Stimulated activated CD8-positive, alpha-beta memory T cell treated with anti-CD3 and anti-CD28 coated beads, Interleukin-15, amount 100 ng/mL, for 1 hour (primary cell): ENCODE data around the gene FBXW11.
"Not testable (repeated sequence)": the region's sequence is repeated elsewhere in the genome, so short reads cannot be mapped to it uniquely, and the experiment has no call there.

Source experiments
- DNase-seq: peaks from one replicate; pipeline ENCODE4 v3.0.0-alpha.2; 2020; ENCODE audit warnings: low read depth

FBXW11 gene

DNA sequence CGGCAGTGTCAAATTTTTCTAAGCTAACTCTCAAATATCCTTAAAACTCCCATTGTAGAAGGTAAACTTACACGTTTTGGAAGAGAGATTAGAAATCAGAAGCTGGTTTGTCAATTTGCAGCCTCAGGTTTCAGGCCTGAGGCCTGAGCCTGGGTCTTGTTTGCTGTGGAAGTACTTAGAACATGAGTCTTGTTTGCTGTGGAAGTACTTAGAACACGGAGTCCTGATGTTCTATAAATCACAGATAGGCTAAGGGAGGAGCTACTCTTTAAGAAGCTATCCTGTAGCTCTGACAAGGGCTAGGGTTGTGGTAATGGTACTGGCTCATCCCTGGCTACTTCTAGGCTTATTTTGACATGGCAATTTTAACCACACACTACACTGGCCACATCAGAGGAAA lies 97.8 kb downstream of the FBXW11 start:
- DNase-seq = no peak

DNA sequence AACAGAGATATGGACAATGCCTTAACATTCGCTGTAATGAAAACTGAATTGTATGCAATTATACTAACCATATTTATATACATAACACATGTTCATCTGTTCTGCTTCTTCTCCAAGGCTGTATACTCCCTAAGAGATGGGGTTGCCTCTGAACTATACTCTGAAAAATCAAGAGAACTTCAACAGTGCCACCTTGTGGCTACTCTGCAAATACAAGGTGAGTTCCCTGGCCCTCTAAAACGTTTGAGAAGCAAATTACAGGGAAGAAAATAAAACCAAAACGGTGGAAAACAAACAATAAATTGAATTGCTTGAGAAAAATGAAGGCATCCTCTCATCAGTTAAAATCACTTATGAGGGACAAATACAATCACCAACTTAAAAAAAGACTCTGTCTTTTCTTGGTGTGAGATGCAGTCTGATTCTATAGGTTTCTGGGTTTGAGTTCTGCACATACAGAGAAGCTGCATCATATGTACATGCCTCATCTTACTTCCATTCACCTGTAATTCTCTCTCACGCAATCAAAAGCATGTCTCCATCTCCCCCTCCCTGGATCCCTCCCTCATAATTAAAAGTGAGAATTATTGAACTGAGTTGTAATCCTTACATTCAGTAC lies 98.6 kb downstream of the FBXW11 start:
- peak; percentile 28 for DNase-seq

DNA sequence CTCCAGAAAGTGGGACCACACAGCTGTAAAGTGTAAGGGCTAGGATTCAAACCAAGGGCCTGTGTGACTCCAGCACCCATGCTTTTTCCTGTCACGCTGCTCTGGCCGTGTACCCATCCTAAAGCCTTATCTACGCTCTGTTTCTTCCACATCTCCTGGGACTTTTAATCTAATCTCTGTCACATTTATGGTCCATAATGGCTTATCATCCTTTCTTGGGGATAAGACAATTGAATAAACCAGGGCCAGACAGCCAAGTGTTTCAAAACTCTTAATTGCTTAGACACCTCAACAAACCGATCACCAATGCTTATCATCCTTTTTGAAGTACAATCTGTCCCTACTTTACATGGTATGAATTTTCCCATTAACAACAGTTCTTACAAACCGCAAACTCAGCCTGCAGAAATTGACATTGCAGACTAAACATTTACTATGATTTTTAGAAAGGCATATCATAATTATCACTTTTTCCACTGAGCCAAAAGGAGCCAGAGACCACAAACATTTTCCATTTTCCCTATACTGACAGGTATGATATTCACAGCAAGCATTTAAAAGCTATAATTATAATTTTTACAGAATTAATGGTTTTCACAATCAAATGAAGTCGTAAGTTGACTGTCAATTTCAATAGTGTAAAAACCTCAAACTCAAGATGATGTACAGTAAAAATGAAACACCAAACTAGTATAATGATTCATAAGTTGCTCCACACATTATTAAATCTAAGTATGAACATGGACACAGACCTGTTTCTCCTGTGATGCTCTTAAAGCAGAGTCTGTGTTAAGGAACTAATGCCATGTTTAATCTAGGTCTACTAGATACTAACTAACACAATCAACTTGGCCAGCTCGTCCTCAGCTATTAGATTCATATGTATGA lies 99.5 kb downstream of the FBXW11 start:
- no peak for DNase-seq

DNA sequence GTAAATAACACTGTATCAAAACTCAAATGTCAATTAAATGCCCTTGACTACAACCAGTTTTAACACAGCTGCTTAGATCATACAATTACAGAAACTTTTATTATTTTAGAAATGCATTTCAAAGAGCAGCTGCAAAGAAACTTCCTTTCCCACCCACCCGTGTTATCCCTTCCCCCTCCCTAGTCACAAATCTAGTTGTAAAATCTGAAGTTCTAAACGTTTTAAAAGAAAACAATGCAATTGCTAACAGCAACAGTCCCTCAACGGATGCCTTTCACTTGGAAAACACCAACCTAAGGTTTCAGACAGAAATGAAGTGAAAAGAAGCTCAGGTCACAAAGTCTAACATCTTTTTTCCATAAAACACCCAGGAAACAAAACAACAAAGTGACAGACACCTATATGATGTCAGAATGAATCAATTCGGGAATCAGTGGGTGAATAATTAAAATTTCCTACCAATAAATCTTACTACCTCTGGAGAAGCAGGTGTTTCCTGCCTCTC lies 100.3 kb downstream of the FBXW11 start:
- DNase-seq = no peak

GRCh38 chr5:171904886-171905285 lies 101.6 kb downstream of the FBXW11 start:
- DNase-seq = no peak

DNA sequence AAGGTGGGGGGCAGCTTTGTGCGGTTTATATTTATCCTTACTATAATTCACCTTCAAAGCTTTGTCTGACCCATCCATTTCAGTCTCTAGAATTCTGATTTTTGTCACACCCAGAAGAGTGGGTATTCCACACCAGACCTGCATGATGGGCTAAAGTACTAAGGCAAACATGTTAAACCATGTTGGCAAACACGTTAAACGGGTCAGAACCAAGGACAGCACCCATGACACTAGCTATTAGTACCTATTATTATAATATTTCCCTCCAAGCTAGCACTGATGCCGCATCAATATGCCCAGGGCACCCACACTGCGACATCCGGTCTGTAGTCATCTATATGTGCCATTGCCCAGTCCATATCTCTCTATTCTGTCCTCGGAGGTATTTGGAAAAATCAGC lies 104.7 kb downstream of the FBXW11 start:
- no peak for DNase-seq

DNA sequence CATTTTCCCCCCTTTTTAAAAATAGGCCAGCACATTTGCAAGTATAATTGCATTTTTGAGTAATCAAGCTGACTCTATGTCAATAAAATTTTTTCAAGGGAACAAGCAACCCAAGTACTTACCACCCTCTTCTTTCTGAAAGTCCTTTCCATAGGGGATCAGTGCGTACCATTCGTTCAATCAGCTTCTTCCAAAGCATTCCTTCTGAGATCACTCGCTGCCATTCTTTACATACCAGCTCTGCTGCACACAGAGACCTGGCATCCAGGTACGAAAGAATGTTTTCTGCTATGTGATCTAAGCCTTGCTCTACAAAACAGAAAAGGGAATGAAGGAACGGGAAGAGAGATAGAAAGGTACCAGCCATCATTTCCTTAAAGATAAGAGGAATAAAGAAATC lies 106.6 kb downstream of the FBXW11 start:
- DNase-seq = no peak

- DNase-seq = no peak
Observed at GRCh38 chr5:171898879-171899278, 107.6 kb downstream of the FBXW11 start.

DNA sequence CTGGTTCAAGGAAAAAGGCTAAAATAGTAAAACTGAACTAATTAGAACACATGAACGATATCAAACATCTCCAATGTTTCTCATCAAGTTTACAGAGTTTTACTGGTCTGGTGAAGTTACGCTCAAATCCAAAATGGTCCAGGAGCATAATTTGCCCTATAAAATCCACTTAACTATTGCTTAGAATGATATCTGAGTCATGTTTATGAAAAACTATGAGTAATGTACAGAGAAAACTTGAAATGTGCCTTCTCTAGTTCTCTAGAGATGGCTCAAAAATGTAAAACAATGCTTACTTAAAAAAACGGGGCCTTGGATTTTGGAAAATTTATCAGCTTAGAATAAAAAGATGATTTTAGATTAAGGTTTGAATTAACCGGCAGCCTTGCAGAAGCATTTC lies 108.1 kb downstream of the FBXW11 start:
- no peak for DNase-seq

GRCh38 chr5:171897231-171897630 lies 109.2 kb downstream of the FBXW11 start:
- DNase-seq = no peak

GRCh38 chr5:171895081-171895480 lies 111.4 kb downstream of the FBXW11 start:
- DNase-seq = no peak

- no peak for DNase-seq
Observed at GRCh38 chr5:171893290-171893886, 113.0 kb downstream of the FBXW11 start.

GRCh38 chr5:171891595-171891994 lies 114.8 kb downstream of the FBXW11 start:
- DNase-seq = no peak

DNA sequence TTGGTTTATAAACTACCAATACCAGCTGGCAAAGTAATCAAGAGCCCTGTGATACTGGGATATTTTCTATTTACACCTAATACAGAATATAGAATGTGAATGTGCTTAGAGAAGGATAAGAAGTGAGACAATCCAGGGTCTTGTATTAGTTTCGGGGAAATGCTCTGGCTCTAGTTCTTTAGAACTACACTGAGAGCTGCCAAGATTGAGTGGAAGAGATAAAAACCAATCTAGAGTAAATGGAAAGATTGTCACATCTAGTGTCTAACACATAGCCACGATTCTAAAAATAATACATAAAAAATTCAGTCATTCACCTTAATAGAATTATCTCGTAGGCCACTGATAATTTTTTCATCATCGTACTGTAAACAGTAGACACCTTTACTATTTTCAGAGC lies 115.3 kb downstream of the FBXW11 start:
- no peak for DNase-seq

GRCh38 chr5:171888051-171888481 lies 118.4 kb downstream of the FBXW11 start:
- no peak for DNase-seq

DNA sequence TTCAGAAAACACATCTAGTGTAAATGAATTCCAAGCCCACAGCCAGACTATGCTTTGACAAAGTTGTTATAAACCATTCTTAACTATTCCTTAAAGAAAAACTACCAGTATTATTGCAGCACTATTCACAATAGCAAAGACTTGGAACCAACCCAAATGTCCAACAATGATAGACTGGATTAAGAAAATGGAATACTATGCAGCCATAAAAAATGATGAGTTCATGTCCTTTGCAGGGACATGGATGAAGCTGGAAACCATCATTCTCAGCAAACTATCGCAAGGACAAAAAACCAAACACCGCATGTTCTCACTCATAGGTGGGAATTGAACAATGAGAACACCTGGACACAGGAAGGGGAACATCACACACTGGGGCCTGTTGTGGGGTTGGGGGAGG lies 120.4 kb downstream of the FBXW11 start:
- not testable (repeated sequence) for DNase-seq

- no peak for DNase-seq
Observed at GRCh38 chr5:171882118-171882517, 124.3 kb downstream of the FBXW11 start.

- no peak for DNase-seq
Observed at GRCh38 chr5:171874234-171874633, 132.2 kb downstream of the FBXW11 start.

DNA sequence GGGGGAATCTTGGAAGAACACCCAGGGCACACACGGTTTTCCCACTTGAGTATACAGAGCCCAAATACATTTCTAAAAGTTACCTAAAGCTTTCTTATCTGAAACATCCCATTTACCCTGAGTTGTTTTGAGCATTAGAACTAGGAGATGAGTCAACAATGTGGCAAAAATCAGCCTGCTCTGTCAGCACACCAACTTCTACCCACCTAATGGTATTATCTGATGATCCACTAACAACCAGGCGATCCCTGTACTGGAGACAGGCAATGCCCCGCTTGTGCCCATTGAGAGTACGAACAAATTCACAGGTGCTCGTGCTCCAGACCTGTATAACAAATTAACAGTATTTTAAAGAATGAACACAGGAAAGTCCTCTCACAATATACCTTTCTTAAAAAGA lies 133.8 kb downstream of the FBXW11 start:
- no peak for DNase-seq

GRCh38 chr5:171871711-171872110 lies 134.7 kb downstream of the FBXW11 start:
- DNase-seq = no peak

- no peak for DNase-seq
Observed at GRCh38 chr5:171869956-171870355, 136.5 kb downstream of the FBXW11 start.

GRCh38 chr5:171868236-171868635 lies 138.2 kb downstream of the FBXW11 start:
- no peak for DNase-seq

- no peak for DNase-seq
Observed at GRCh38 chr5:171867786-171868185, 138.7 kb downstream of the FBXW11 start.
